Kidney (tissue), 14 donors: ENCODE measurements around the gene SLFNL1. TPM values are rescaled to one million over a fixed set of nuclear protein-coding genes. Genes with fewer than 3 reads are reported as not detected.

ENCODE experiments used
- DNase-seq, 5 donors: peaks; one replicate each; pipeline ENCODE4 v3.0.0-alpha.2; 2013 to 2020
- FAIRE-seq: peaks from 2 replicates; lab custom pipeline; 2012; peaks lifted over from hg19 to GRCh38; lab: Jason Lieb, UNC
- H3K27ac ChIP-seq, 2 donors: one replicate each; pipeline ENCODE4 v1.7.0; 2013; ENCODE audit warnings: low read depth in 2 of 2, low read length in 2 of 2, inconsistent platforms in 1 of 2
- H3K27me3 ChIP-seq: one replicate; pipeline ENCODE4 v1.7.1; 2013; ENCODE audit warnings: low read length, inconsistent platforms; ENCODE audit not compliant: control insufficient read depth, insufficient read depth
- H3K36me3 ChIP-seq, 3 donors: one replicate each; pipeline versions ENCODE4 v1.7.0 to v1.7.1; 2013; ENCODE audit warnings: low read length in 3 of 3, control low read depth in 1 of 3, inconsistent platforms in 1 of 3; ENCODE audit not compliant: insufficient read depth in 3 of 3, control insufficient read depth in 2 of 3
- H3K4me1 ChIP-seq, 3 donors: one replicate each; pipeline versions ENCODE4 v1.7.0 to v1.7.1; 2013; ENCODE audit warnings: low read length in 3 of 3, inconsistent platforms in 1 of 3, low read depth in 1 of 3; ENCODE audit not compliant: control insufficient read depth in 2 of 3, insufficient read depth in 2 of 3
- H3K4me3 ChIP-seq, 3 donors: one replicate each; pipeline versions ENCODE4 v1.7.0 to v1.8.1; 2013; ENCODE audit warnings: low read length in 3 of 3, control low read depth in 1 of 3, inconsistent platforms in 1 of 3
- H3K9ac ChIP-seq, 3 donors: one replicate each; pipeline versions ENCODE4 v1.7.0 to v1.7.1; 2013; ENCODE audit warnings: low read length in 3 of 3, control low read depth in 1 of 3, inconsistent platforms in 1 of 3
- H3K9me3 ChIP-seq, 3 donors: one replicate each; pipeline versions ENCODE4 v1.7.0 to v1.7.1; 2013; ENCODE audit warnings: low read length in 3 of 3, control low read depth in 1 of 3, inconsistent platforms in 1 of 3; ENCODE audit not compliant: control insufficient read depth in 2 of 3, insufficient read depth in 1 of 3
- CTCF ChIP-seq: IDR thresholded peaks from 3 replicates; pipeline ENCODE4 v1.5.1; 2012; ENCODE audit warnings: mild to moderate bottlenecking, moderate library complexity, borderline replicate concordance; ENCODE audit not compliant: insufficient read depth; ENCODE audit errors: extremely low read depth
- intact Hi-C: fragments of 100-400 bp; cut with DNase I; formaldehyde crosslinking; loops from one replicate; pipeline ENCODE4 v1.11.1; 2022
- polyA plus RNA-seq: library from polyadenylated mRNA; stranded (reverse); fragments of 350-450 nt; fragmentation: Illumina TruSeq; extraction: RNeasy Lipid Tissue Mini Kit (QIAGEN cat#74804); gene quantifications from one replicate; pipeline ENCODE4 v1.2.3, GENCODE V29; 2014; ENCODE audit warnings: low read depth, low replicate concordance; ENCODE audit not compliant: insufficient read depth
- total RNA-seq: library from RNA; stranded (reverse); fragmentation: NEBNext Ultra II Directional; extraction: Animal tissue kit (Norgen Biotek cat#: 25700); gene quantifications from one replicate; pipeline ENCODE4 v1.2.1, GENCODE V29; 2021
- donor health status: control.
- donor health status: control.
- donor health status: control.
- donor health status: control.
- donor health status: control.
- donor health status: DM: yes; HTN: yes; CAD: no.
- donor health status: Normal renal cell carcinoma (clear cell type).

Gene SLFNL1
- total and polyA plus RNA-seq, 2 donors from 2014 or later = 0.32 to 0.50 TPM

DNA sequence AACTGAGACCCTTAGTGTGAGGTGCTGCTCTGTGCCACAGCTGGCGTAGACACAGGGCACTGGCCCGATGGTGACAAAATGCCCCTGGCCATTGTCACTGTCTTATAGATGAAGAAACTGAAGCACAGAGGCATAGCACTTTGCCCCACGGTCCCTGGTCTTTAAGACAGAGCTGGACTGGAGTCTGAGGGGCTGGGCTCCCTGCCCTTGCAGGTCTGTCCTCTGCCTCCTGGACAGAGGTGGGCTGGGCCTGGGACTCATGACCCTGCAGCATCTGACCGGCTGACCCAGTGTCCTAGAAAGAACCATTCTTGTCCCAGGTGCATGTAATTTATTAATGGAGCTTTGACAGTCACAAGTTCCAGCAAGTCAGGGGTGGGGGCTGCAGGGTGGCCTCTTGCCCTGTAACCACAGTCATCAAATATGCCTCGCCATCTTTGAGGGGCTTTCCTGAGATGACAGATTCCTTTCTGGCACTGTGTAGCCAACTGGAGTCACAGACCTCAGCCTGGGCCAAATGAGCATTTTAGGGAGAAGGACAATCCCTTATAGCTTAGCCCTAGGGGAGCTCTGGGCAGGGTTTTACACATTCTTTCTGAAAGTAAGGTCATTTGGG lies 6.1 kb downstream of the SLFNL1 start:
- FAIRE-seq (no peak), DNase-seq (peak in 1 of 5 donors; percentile 70)
- Histone ChIP-seq H3K9me3 (no peaks in the 10 kb centered on the region), H3K27me3 (no peaks in the 10 kb centered on the region), H3K4me1 (peaks cover 0 to 21% (median 10%) of the 10 kb centered on the region in 3 donors), H3K4me3 (no peak overlapping the region), H3K27ac (no peak overlapping the region), H3K9ac (no peak overlapping the region), H3K36me3 (peaks cover 0 to 13% (median 3%) of the 10 kb centered on the region in 3 donors)
- no peak for TF ChIP-seq CTCF
- intact Hi-C loops = no loop called here

DNA sequence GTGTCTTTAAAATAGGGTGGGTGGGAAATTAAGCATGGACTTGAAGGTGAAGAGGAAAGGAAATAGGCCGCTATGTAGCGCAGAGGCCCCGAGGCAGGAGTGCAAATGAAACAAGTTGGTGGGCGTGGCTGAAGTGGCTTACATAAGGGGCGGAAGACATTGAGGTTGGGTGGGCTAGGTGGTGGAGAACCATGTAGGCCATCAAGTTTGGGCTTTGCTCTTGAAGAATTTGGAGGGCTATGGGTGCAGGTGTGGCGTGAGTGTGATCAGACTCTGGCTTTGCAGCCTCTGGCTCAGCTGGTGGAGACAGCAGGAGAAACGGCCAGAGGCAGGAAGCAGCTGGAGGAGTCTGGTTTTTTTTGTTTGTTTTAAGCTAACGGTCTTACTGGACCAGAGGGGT lies 6.7 kb downstream of the SLFNL1 start:
- intact Hi-C loops = no loop called here
- H3K4me3 ChIP-seq = no peak overlapping the region
- no peak for FAIRE-seq
- H3K9me3 ChIP-seq = no peaks in the 10 kb centered on the region
- H3K9ac ChIP-seq = no peak overlapping the region
- H3K36me3 ChIP-seq = peaks cover 0 to 16% (median 8%) of the 10 kb centered on the region in 3 donors
- no peak for DNase-seq
- no peaks in the 10 kb centered on the region for H3K27me3 ChIP-seq
- peaks cover 0 to 21% (median 10%) of the 10 kb centered on the region in 3 donors for H3K4me1 ChIP-seq
- no peak overlapping the region for H3K27ac ChIP-seq
- no peak for TF ChIP-seq CTCF

DNA sequence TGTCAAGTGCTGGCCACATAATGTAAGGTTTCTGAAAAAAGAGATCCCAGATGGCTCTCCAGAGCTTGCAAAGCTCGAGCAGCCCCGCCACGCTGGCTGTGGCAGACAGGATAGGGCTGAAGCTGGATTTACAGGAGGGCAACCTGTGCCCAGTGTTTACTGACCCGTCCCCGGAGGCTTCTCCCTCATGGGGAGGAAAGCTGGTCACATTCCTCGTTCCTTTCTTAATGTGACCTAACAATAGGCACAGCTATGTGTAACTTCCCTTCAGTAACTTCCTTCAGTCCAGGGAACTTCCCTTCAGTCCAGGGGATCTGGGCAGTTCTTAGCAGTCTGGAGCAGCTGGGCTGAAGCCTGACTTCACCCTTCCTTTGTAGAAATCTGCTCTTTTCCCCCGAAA lies 7.7 kb downstream of the SLFNL1 start:
- intact Hi-C loops = no loop called here
- DNase-seq (peak in 2 of 5 donors; percentile 33 to 75), FAIRE-seq (no peak)
- Histone ChIP-seq H3K9ac (no peak overlapping the region), H3K4me3 (no peak overlapping the region), H3K4me1 (peaks cover 0 to 21% (median 10%) of the 10 kb centered on the region in 3 donors), H3K27ac (peak overlapping the region in 1 of 2 donors; percentile 5), H3K36me3 (peaks cover 0 to 23% (median 19%) of the 10 kb centered on the region in 3 donors), H3K9me3 (no peaks in the 10 kb centered on the region), H3K27me3 (no peaks in the 10 kb centered on the region)
- no peak for TF ChIP-seq CTCF

- peaks cover 0 to 21% (median 10%) of the 10 kb centered on the region in 3 donors for H3K4me1 ChIP-seq
- no peaks in the 10 kb centered on the region for H3K9me3 ChIP-seq
- H3K27me3 ChIP-seq = no peaks in the 10 kb centered on the region
- no peak overlapping the region for H3K4me3 ChIP-seq
- intact Hi-C loops = no loop called here
- H3K9ac ChIP-seq = no peak overlapping the region
- no peak for FAIRE-seq
- H3K27ac ChIP-seq = no peak overlapping the region
- peaks cover 0 to 26% (median 23%) of the 10 kb centered on the region in 3 donors for H3K36me3 ChIP-seq
- no peak for TF ChIP-seq CTCF
- DNase-seq = no peak
Measured at GRCh38 chr1:41013024-41013423, 8.5 kb downstream of the SLFNL1 start.
